Spleen (tissue), 11 donors: ENCODE data around the gene ATG14. TPM values are rescaled to one million over a fixed set of nuclear protein-coding genes. Genes with fewer than 3 reads are reported as not detected.

Experiments used
- DNase-seq: peaks from one replicate; pipeline ENCODE4 v3.0.0-alpha.2; 2020
- H3K27ac ChIP-seq, 8 donors: fragments of 200-600 bp; sonication (generic) in 7 of 8; 1 replicate in 4 of 8; 2 replicates in 4 of 8; pipeline versions ENCODE4 v1.5.0 to v1.8.0; 2016 to 2021; ENCODE audit warnings: inconsistent platforms in 4 of 8, mild to moderate bottlenecking in 4 of 8, moderate library complexity in 1 of 8
- H3K27me3 ChIP-seq, 7 donors: fragments of 200-600 bp; sonication (generic) in 6 of 7; replicated peaks in 1 of 7; 1 replicate in 4 of 7; 2 replicates in 3 of 7; pipeline versions ENCODE4 v1.5.0 to v1.8.0; 2016 to 2021; ENCODE audit warnings: inconsistent platforms in 3 of 7, mild to moderate bottlenecking in 1 of 7
- H3K36me3 ChIP-seq, 6 donors: fragments of 200-600 bp; sonication (generic) in 5 of 6; 1 replicate in 4 of 6; 2 replicates in 2 of 6; pipeline versions ENCODE4 v1.5.0 to v1.8.0; 2016 to 2021; ENCODE audit warnings: inconsistent platforms in 2 of 6
- H3K4me1 ChIP-seq, 6 donors: fragments of 200-600 bp; sonication (generic) in 5 of 6; 1 replicate in 3 of 6; 2 replicates in 3 of 6; pipeline versions ENCODE4 v1.5.0 to v1.8.0; 2016 to 2021; ENCODE audit warnings: inconsistent platforms in 3 of 6
- H3K4me3 ChIP-seq, 8 donors: fragments of 200-600 bp; sonication (generic) in 7 of 8; 1 replicate in 4 of 8; 2 replicates in 4 of 8; pipeline versions ENCODE4 v1.5.0 to v1.8.0; 2016 to 2021; ENCODE audit warnings: inconsistent platforms in 4 of 8, mild to moderate bottlenecking in 4 of 8, moderate library complexity in 2 of 8
- H3K9me3 ChIP-seq, 8 donors: fragments of 200-600 bp; sonication (generic) in 7 of 8; 1 replicate in 4 of 8; 2 replicates in 4 of 8; pipeline versions ENCODE4 v1.5.0 to v1.8.0; 2016 to 2021; ENCODE audit warnings: inconsistent platforms in 4 of 8
- CTCF ChIP-seq, 11 experiments: fragments of 200-600 bp in 7 of 11; fragments of 450-650 bp in 4 of 11; sonication (generic) in 4 of 11; IDR thresholded peaks in 8 of 11; conservative IDR thresholded peaks in 3 of 11; 1 replicate in 7 of 11; 2 replicates in 4 of 11; pipeline versions ENCODE4 v1.4.0 to v1.8.0; 2016 to 2021; ENCODE audit warnings: antibody characterized with exemption in 11 of 11, inconsistent platforms in 4 of 11, mild to moderate bottlenecking in 1 of 11
- POLR2A ChIP-seq, 3 donors: fragments of 450-650 bp; IDR thresholded peaks; one replicate each; pipeline ENCODE4 v1.5.1; 2017; ENCODE audit warnings: antibody characterized with exemption in 3 of 3, mild to moderate bottlenecking in 1 of 3
- POLR2AphosphoS5 ChIP-seq, 3 donors: sonication (generic); formaldehyde crosslinking; IDR thresholded peaks; one replicate each; pipeline ENCODE4 v1.5.1; 2017; ENCODE audit warnings: antibody characterized with exemption in 3 of 3
- WGBS, 5 donors: extraction: QIAGEN DNeasy Blood & Tissue Kit in 3 of 5; methylation state at CpG; one replicate each; pipeline versions ENCODE4 v1.1.5 to v1.1.7; 2013 to 2018; 5-methylcytosine and 5-hydroxymethylcytosine counted together
- intact Hi-C: fragments of 100-400 bp; cut with DNase I; formaldehyde crosslinking; loops from one replicate; pipeline ENCODE4 v1.15.0; 2023; ENCODE audit warnings: low total_unique reads
- polyA plus RNA-seq, 3 donors: library from polyadenylated mRNA; stranded (reverse); fragments of 200-250 nt; gene quantifications; one replicate each; pipeline ENCODE4 v1.2.1, GENCODE V29; 2013
- total RNA-seq, 7 donors: library from RNA; depleted of rRNA in 3 of 7; stranded (reverse); fragments of >200 nt in 3 of 7; fragmentation: NEBNext Ultra II Directional in 4 of 7; extraction: Animal tissue kit (Norgen Biotek cat#: 25700) in 4 of 7; gene quantifications; one replicate each; pipeline versions ENCODE4 v1.1.0 to v1.2.1, GENCODE V29; 2016 to 2021
- donor health status: healthy with polysubstance abuse.
- donor health status: DM: no; HTN: no; CAD: no; lungs with moderate emphysema.
- donor health status: DM: no; HTN: no; CAD: no.
- donor health status: Bipolar disorder and iron deficiency.
- donor health status: healthy.
- donor health status: DM: no; HTN: no; CAD: no.
- donor health status: DM: yes; HTN: yes; CAD: no.

The ATG14 gene
- total and polyA plus RNA-seq, 10 donors = 5.4 to 14.8 (median 12.1) TPM

DNA sequence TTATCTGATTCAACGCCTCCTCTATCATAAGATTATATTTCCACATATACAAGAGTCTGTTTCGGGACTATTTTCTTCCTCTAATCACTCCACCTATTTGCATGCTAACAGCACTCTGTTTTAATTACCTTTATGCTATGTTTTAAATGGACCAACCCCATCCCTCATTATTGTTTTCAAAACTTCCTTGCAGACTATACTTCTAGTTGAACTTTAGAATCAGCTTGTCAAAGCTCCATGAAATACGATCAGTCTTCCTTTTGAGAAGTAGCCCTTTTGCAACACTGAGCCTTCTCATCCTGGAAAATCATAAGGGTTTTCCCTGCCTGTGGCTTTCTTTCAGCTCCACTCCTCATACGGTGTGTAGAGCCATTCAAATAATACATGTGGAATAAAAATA is 36.9 kb downstream of the ATG14 start:
- no peak for TF ChIP-seq CTCF (IDR thresholded peaks at IDR 0.05 in 8 of 11, conservative IDR thresholded peaks at IDR 0.05 in 3 of 11)
- TF ChIP-seq POLR2AphosphoS5 (IDR thresholded peaks at IDR 0.05) = no peak
- no peak for TF ChIP-seq POLR2A (IDR thresholded peaks at IDR 0.05)
- no peak for DNase-seq
- no peaks in the 10 kb centered on the region for H3K9me3 ChIP-seq
- H3K27me3 ChIP-seq = no peaks in the 10 kb centered on the region
- peaks cover 0 to 7% (median 0%) of the 10 kb centered on the region in 6 donors for H3K4me1 ChIP-seq
- WGBS, 5 donors = 80 to 88% (median 83%) methylated on average over 4 of the region's 4 CpGs
- peaks cover 0 to 95% (median 34%) of the 10 kb centered on the region in 6 donors for H3K36me3 ChIP-seq
- intact Hi-C loops = no loop called here
- H3K27ac ChIP-seq = no peak overlapping the region
- H3K4me3 ChIP-seq = no peak overlapping the region

DNA sequence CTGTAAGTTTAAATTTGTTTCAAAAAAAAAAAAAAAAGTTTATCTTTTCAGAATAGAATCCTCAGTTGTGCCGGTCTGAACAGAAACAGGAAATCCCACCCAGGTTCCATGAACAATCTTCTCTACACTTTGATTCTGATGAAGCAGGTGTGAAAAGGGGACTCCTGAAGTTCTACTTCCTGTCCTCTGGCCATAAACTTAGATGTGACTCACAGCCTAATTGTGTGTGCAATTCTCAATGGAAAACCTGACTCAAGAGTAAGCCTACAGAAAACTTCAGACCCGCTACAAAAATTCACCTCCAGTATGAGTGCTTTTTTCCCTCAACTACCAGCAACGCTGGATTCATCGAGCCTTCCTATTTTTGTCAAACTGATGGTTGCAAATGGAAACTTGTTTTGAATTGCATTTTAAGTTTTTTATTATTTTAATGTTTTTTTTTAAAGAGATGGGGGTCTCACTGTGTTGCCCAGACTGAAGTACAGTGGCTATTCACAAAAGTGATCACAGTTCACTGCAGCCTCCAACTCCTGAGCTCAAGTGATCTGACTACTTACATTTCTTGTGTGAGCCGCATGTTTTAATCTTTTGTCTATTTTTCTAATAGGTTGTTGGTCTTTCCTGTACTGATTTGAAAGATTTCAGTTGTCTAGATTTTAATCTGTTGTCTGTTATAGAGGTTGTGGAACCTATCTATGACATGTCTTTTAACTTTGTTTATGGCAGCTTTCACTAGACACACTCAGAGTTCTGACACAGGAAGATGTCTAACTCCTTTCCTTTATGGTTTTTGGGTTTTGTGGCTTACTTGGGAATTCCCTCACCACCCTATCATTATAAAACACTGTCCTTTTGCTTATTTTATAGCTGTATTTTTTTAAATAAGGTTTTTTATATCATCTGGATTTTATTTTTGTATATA is 37.6 kb downstream of the ATG14 start:
- peaks cover 0 to 95% (median 35%) of the 10 kb centered on the region in 6 donors for H3K36me3 ChIP-seq
- TF ChIP-seq POLR2AphosphoS5 (IDR thresholded peaks at IDR 0.05) (no peak), POLR2A (IDR thresholded peaks at IDR 0.05) (no peak), CTCF (IDR thresholded peaks at IDR 0.05 in 8 of 11, conservative IDR thresholded peaks at IDR 0.05 in 3 of 11) (no peak)

GRCh38 chr14:55372825-55373224 is 38.8 kb downstream of the ATG14 start:
- 92 to 98% (median 94%) methylated on average over 7 of the region's 7 CpGs for WGBS, 5 donors
- intact Hi-C loops = no loop called here
- DNase-seq = no peak
- no peaks in the 10 kb centered on the region for H3K27me3 ChIP-seq
- H3K4me1 ChIP-seq = peaks cover 0 to 7% (median 0%) of the 10 kb centered on the region in 6 donors
- peak overlapping the region in 1 of 8 donors; percentile 15 for H3K27ac ChIP-seq
- H3K9me3 ChIP-seq = no peaks in the 10 kb centered on the region
- TF ChIP-seq POLR2AphosphoS5 (IDR thresholded peaks at IDR 0.05) = no peak
- no peak for TF ChIP-seq POLR2A (IDR thresholded peaks at IDR 0.05)
- TF ChIP-seq CTCF (IDR thresholded peaks at IDR 0.05 in 8 of 11, conservative IDR thresholded peaks at IDR 0.05 in 3 of 11) = no peak
- no peak overlapping the region for H3K4me3 ChIP-seq
- peaks cover 0 to 95% (median 39%) of the 10 kb centered on the region in 6 donors for H3K36me3 ChIP-seq

More for the DNA sequence above, 37.6 kb downstream of the ATG14 start:
- no peak overlapping the region for H3K4me3 ChIP-seq
- peaks cover 0 to 7% (median 0%) of the 10 kb centered on the region in 6 donors for H3K4me1 ChIP-seq
- DNase-seq = no peak
- intact Hi-C loops = no loop called here
- H3K27ac ChIP-seq = no peak overlapping the region
- H3K9me3 ChIP-seq = no peaks in the 10 kb centered on the region
- WGBS, 5 donors = 51 to 76% (median 68%) methylated on average over 5 of the region's 5 CpGs
- H3K27me3 ChIP-seq = no peaks in the 10 kb centered on the region

GRCh38 chr14:55372423-55372822 is 39.2 kb downstream of the ATG14 start:
- Histone ChIP-seq H3K27ac (peak overlapping the region in 1 of 8 donors; percentile 15), H3K4me1 (peaks cover 0 to 7% (median 0%) of the 10 kb centered on the region in 6 donors), H3K36me3 (peaks cover 0 to 95% (median 37%) of the 10 kb centered on the region in 6 donors), H3K4me3 (no peak overlapping the region), H3K27me3 (no peaks in the 10 kb centered on the region), H3K9me3 (no peaks in the 10 kb centered on the region)
- TF ChIP-seq POLR2A (IDR thresholded peaks at IDR 0.05) (no peak), POLR2AphosphoS5 (IDR thresholded peaks at IDR 0.05) (no peak), CTCF (IDR thresholded peaks at IDR 0.05 in 8 of 11, conservative IDR thresholded peaks at IDR 0.05 in 3 of 11) (no peak)
- no peak for DNase-seq
- intact Hi-C loops = no loop called here
- 64 to 95% (median 91%) methylated on average over 1 of the region's 1 CpG for WGBS, 5 donors
